BJ (cell line): Measurements from ENCODE around the gene THBS4. TPM values are rescaled to one million over a fixed set of nuclear protein-coding genes. Genes with fewer than 3 reads are reported as not detected.

Experiments used
- CTCF ChIA-PET: fragments of 350-600 bp; formaldehyde crosslinking; extraction: SDS; loops from one replicate; lab custom pipeline; 2021; ENCODE audit warnings: antibody characterized with exemption, inconsistent platforms; lab: Yijun Ruan, JAX
- POLR2A ChIA-PET: fragments of 300-600 bp; sonication (Branson Sonifier 250); formaldehyde crosslinking; extraction: SDS; loops from one replicate; lab custom pipeline; 2021; ENCODE audit warnings: antibody characterized with exemption; lab: Charles Lee
- DNase-seq: peaks from one replicate; pipeline ENCODE4 v3.0.0-alpha.2; 2011; ENCODE audit warnings: low read depth
- H3K27me3 ChIP-seq: 2 replicates; pipeline ENCODE4 v1.6.0; 2011; ENCODE audit warnings: low read length; ENCODE audit not compliant: control insufficient read depth, insufficient read depth
- H3K36me3 ChIP-seq: 2 replicates; pipeline ENCODE4 v1.5.1; 2011; ENCODE audit warnings: low read length; ENCODE audit not compliant: control insufficient read depth, insufficient read depth
- H3K4me3 ChIP-seq: 2 replicates; pipeline ENCODE4 v1.5.1; 2011; ENCODE audit warnings: low read depth, mild to moderate bottlenecking, control low read depth, low read length
- CTCF ChIP-seq: IDR thresholded peaks from 2 replicates; pipeline ENCODE4 v1.5.1; 2011; ENCODE audit warnings: low read depth, mild to moderate bottlenecking, control low read depth, inconsistent platforms, low read length, moderate library complexity; ENCODE audit not compliant: insufficient read depth
- polyA plus RNA-seq: library from polyadenylated mRNA; depleted of rRNA; stranded (reverse); fragments of >200 nt; gene quantifications from 2 replicates; pipeline ENCODE4 v1.2.3, GENCODE V29; 2011

Gene THBS4
- polyA plus RNA-seq, 1 experiment = 0.54 TPM

- H3K4me3 ChIP-seq = no peak overlapping the region
- CTCF ChIA-PET = interaction anchor here (1.4 to 3.7 kb wide), 2 partner anchors 11 to 14 kb away, joined by 3 to 16 read pairs; no protein-coding TSS in a partner anchor
- no peak for DNase-seq
Observed at GRCh38 chr5:80072103-80073073, 37.2 kb downstream of the THBS4 start.

GRCh38 chr5:80076131-80077050 lies 41.2 kb downstream of the THBS4 start:
- ChIA-PET CTCF (interaction anchor here (0.8 to 1.0 kb wide), 2 partner anchors 15 to 30 kb away, joined by 3 read pairs; no protein-coding TSS in a partner anchor), POLR2A (no interaction called here)
- Histone ChIP-seq H3K27me3 (no peaks in the 10 kb centered on the region), H3K4me3 (no peak overlapping the region), H3K36me3 (no peaks in the 10 kb centered on the region)
- DNase-seq = no peak
- TF ChIP-seq CTCF = no peak

More at GRCh38 chr5:80072103-80073073, 37.2 kb downstream of the THBS4 start:
- Histone ChIP-seq H3K36me3 (no peaks in the 10 kb centered on the region), H3K27me3 (no peaks in the 10 kb centered on the region)
- no peak for TF ChIP-seq CTCF
- POLR2A ChIA-PET = no interaction called here

DNA sequence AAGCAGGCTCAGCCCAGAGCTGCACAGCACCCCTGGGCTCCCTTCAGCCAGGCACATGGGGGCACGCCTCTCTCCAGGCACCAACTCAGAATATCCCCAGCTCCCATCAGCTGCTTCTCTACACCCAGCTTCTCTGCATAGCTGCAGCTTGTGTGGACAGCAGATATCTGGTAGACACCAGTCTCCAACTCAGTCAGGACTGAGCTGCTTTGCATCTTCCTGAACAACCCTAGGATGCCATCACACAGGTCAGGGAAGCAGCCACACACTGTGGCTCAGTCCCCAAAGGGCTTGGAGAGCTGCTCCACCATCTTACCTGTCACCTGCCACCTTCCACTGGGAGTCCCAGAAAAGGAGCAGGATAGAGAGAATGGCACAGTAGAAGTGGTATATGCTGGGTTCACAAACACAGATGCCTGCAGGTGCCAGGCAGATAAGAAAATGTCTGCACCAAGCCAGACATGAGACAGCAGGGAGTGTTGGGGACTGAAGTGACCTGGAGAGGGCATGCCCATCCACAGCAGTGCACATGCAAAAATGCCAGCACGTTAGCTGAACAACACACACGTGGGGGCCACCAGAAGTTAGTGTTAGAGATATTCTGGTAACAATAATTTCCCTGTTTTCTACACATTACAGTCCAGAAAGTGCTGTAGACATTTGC lies 42.0 kb downstream of the THBS4 start:
- no peaks in the 10 kb centered on the region for H3K27me3 ChIP-seq
- POLR2A ChIA-PET = no interaction called here
- no peak for DNase-seq
- TF ChIP-seq CTCF = no peak
- H3K36me3 ChIP-seq = no peaks in the 10 kb centered on the region
- H3K4me3 ChIP-seq = no peak overlapping the region
- CTCF ChIA-PET = interaction anchor here (0.8 to 1.0 kb wide), 2 partner anchors 15 to 31 kb away, joined by 3 read pairs; no protein-coding TSS in a partner anchor

GRCh38 chr5:80078921-80079320 lies 43.8 kb downstream of the THBS4 start:
- ChIA-PET POLR2A (no interaction called here), CTCF (interaction anchor here (0.6 to 1.0 kb wide), 2 partner anchors 18 to 247 kb away, joined by 3 to 5 read pairs; no protein-coding TSS in a partner anchor)
- TF ChIP-seq CTCF = no peak

More at GRCh38 chr5:80078921-80079320, 43.8 kb downstream of the THBS4 start:
- H3K36me3 ChIP-seq = no peaks in the 10 kb centered on the region
- no peaks in the 10 kb centered on the region for H3K27me3 ChIP-seq
- H3K4me3 ChIP-seq = no peak overlapping the region
- DNase-seq = no peak
